Right atrium auricular region (tissue), 2 donors: ENCODE results near the gene FAM32A. TPM values are rescaled to one million over a fixed set of nuclear protein-coding genes. Genes with fewer than 3 reads are reported as not detected.

Source experiments
- DNase-seq: peaks from one replicate; pipeline ENCODE4 v3.0.0-alpha.2; 2019; ENCODE audit warnings: low spot score
- H3K27ac ChIP-seq, 2 donors: fragments of 200-600 bp; sonication (generic); 1 replicate in 1 of 2; 2 replicates in 1 of 2; pipeline ENCODE4 v1.5.1; 2016 to 2019
- H3K27me3 ChIP-seq, 2 donors: fragments of 200-600 bp; sonication (generic); one replicate each; pipeline versions ENCODE4 v1.5.1 to v1.6.0; 2017 to 2019
- H3K36me3 ChIP-seq: fragments of 200-600 bp; sonication (generic); one replicate; pipeline ENCODE4 v1.5.1; 2016
- H3K4me1 ChIP-seq, 2 donors: fragments of 200-600 bp; sonication (generic); one replicate each; pipeline versions ENCODE4 v1.5.1 to v1.6.0; 2017 to 2019
- H3K4me3 ChIP-seq, 2 donors: fragments of 200-600 bp; sonication (generic); 1 replicate in 1 of 2; 2 replicates in 1 of 2; pipeline ENCODE4 v1.5.1; 2017 to 2019; ENCODE audit warnings: mild to moderate bottlenecking in 1 of 2, moderate library complexity in 1 of 2
- H3K9me3 ChIP-seq, 2 donors: fragments of 200-600 bp; sonication (generic); one replicate each; pipeline ENCODE4 v1.5.1; 2019
- total RNA-seq, 2 donors: library from RNA; depleted of rRNA; stranded (reverse); fragments of >200 nt; gene quantifications; one replicate each; pipeline ENCODE4 v1.1.0, GENCODE V29; 2016
- TF ChIP-seq, protein P1 (sequence below), 2 donors: fragments of 200-600 bp; sonication (generic); IDR thresholded peaks; one replicate each; pipeline ENCODE4 v1.5.1; 2019; ENCODE audit warnings: antibody characterized with exemption in 2 of 2

FAM32A gene
- total RNA-seq, 2 donors from 2014 or later: 56.8 to 61.7 TPM

DNA sequence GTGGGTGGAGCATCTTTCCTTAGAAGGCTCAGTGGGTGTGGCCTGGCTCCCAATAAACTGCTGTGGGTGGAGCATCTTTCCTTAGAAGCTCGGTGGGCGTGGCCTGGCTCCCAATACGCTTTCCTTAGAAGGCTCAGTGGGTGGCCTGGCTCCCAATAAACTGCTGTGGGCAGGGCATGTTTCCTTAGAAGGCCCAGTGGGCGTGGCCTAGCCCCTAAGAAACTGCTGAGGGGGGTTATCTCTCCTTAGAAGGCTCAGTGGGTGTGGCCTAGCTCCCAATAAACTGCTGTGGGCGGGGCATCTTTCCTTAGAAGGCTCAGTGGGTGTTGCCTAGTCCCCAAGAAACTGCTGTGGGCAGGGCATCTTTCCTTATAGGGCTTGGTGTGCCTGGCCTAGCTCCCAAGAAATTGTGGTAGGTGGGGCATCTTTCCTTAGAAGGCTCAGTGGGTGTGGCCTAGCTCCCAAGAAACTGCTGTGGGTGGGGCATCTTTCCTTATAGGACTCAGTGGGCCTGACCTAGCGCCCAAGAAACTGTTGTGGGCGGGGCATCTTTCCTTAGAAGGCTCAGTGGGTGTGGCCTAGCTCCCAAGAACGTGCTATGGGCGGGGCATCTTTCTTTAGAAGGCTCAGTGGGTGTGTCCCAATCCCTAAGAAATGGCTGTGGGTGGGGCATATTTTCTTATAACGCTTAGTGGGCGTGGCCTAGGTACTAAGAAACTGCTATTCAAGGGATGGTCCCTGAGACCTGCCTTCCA is 31.5 kb upstream of the FAM32A start:
- no peaks in the 10 kb centered on the region for H3K4me1 ChIP-seq
- TF ChIP-seq, protein P1, sequence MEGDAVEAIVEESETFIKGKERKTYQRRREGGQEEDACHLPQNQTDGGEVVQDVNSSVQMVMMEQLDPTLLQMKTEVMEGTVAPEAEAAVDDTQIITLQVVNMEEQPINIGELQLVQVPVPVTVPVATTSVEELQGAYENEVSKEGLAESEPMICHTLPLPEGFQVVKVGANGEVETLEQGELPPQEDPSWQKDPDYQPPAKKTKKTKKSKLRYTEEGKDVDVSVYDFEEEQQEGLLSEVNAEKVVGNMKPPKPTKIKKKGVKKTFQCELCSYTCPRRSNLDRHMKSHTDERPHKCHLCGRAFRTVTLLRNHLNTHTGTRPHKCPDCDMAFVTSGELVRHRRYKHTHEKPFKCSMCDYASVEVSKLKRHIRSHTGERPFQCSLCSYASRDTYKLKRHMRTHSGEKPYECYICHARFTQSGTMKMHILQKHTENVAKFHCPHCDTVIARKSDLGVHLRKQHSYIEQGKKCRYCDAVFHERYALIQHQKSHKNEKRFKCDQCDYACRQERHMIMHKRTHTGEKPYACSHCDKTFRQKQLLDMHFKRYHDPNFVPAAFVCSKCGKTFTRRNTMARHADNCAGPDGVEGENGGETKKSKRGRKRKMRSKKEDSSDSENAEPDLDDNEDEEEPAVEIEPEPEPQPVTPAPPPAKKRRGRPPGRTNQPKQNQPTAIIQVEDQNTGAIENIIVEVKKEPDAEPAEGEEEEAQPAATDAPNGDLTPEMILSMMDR (IDR thresholded peaks at IDR 0.05): no peak

DNA sequence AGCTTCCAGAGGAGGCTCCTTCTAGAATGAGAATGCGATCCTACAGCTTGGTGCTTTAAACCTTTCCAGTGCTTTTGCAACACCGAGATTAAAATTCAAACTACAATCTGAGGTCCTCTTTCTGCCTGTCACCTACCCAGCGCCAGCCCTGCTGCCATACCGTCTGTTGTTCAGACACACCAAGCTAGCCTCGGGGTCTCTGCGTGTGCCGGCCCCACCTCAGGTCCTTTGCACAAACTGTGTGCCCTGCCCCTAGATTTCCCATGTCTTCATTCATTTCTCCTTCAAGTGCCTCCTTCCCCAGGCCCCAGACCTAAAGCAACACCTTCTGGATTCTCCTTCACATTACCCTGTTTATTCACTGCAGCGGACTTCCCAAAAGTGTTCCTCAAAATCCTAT is 30.7 kb upstream of the FAM32A start:
- Histone ChIP-seq H3K4me1 (no peaks in the 10 kb centered on the region), H3K4me3 (no peak overlapping the region), H3K27me3 (no peaks in the 10 kb centered on the region), H3K36me3 (no peaks in the 10 kb centered on the region), H3K9me3 (no peaks in the 10 kb centered on the region), H3K27ac (no peak overlapping the region)
- no peak for DNase-seq
- TF ChIP-seq, protein P1 (IDR thresholded peaks at IDR 0.05): no peak

More for the DNA sequence above, 31.5 kb upstream of the FAM32A start:
- no peak for DNase-seq
- Histone ChIP-seq H3K27me3 (no peaks in the 10 kb centered on the region), H3K4me3 (no peak overlapping the region), H3K27ac (no peak overlapping the region), H3K36me3 (no peaks in the 10 kb centered on the region), H3K9me3 (no peaks in the 10 kb centered on the region)

DNA sequence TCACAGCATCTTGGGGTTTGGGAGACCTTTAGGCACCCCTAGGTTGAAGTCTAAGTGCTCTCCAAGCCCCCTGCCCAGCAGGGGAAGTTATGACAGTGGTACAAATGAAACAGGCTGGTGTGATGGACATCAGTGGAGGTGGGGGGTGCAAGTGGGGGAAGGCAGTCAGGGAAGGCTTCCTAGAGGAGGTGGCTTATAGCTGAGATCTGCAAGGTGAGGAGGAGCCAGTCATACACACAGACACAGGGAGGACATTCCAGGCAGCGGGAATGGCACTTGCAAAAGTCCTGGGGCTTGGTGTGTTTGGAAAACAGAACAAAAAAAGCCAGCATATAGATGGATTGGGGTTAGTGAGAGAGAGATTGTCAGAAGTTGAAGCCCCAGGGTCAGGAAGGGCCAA is 30.1 kb upstream of the FAM32A start:
- TF ChIP-seq, protein P1 (IDR thresholded peaks at IDR 0.05): no peak
- H3K27me3 ChIP-seq: no peaks in the 10 kb centered on the region
- no peak overlapping the region for H3K27ac ChIP-seq
- no peaks in the 10 kb centered on the region for H3K36me3 ChIP-seq
- H3K4me3 ChIP-seq: no peak overlapping the region
- DNase-seq: no peak
- H3K9me3 ChIP-seq: no peaks in the 10 kb centered on the region
- no peaks in the 10 kb centered on the region for H3K4me1 ChIP-seq

DNA sequence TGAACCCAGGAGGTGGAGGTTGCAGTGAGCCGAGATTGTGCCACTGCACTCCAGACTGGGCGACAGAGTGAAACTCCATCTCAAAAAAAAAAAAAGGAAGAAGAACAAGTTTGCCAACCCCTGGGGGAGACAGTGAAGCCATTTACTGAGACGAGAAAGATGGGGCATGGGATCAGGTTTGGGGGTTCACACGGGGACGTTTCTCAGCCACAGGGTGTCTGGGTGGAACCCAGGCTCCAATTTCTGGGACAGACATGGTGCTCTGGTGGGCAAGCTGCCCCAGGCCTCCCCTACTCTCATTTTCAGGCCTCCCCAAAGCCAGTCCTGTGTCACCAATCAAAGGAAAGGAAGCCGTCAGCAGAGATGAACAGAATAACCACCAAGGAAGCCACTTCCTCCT is 28.3 kb upstream of the FAM32A start:
- H3K27me3 ChIP-seq: no peaks in the 10 kb centered on the region
- no peaks in the 10 kb centered on the region for H3K4me1 ChIP-seq
- DNase-seq: no peak
- no peak overlapping the region for H3K4me3 ChIP-seq
- H3K36me3 ChIP-seq: no peaks in the 10 kb centered on the region
- TF ChIP-seq, protein P1 (IDR thresholded peaks at IDR 0.05): no peak
- no peaks in the 10 kb centered on the region for H3K9me3 ChIP-seq
- no peak overlapping the region for H3K27ac ChIP-seq

DNA sequence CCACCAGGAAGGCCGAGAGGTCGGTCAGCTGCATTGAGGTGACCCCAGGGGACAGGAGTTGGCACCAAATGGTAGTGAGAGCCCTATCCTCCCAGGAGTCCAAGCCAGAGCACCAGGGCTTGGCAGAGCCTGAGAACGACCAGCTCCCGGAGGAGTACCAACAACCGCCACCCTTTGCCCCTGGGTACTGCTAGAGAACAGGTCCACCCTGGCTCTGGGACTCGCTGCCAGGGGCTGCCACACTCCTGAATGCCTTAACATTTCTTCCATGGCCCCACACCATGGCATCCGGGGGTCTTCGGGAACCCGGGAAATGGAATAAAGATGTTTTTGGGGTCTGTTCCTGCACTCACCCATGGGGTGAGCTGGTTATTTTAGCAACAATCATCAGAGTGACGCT is 27.6 kb upstream of the FAM32A start:
- Histone ChIP-seq H3K4me3 (no peak overlapping the region), H3K27ac (no peak overlapping the region), H3K27me3 (no peaks in the 10 kb centered on the region), H3K4me1 (no peaks in the 10 kb centered on the region), H3K36me3 (no peaks in the 10 kb centered on the region), H3K9me3 (no peaks in the 10 kb centered on the region)
- TF ChIP-seq, protein P1 (IDR thresholded peaks at IDR 0.05): no peak
- no peak for DNase-seq

DNA sequence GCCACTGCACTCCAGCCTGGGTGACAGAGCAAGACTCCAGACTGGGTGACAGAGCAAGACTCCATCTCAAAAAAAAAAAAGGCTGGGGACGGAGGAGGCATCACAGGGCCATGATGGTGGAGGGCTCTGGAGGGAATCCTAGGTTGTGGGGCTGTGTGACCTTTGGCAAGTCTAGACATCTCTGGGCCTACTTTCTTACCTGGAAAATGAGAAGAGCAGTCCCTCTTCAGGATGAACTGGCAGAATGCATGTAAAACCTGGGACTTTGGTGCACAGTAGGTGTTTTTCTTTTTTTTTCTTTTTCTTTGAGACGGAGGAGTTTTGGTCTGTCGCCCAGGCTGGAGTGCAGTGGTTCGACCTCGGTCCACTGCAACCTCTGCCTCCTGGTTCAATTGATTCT is 25.6 kb upstream of the FAM32A start:
- Histone ChIP-seq H3K9me3 (no peaks in the 10 kb centered on the region), H3K27ac (no peak overlapping the region), H3K4me3 (no peak overlapping the region), H3K4me1 (no peaks in the 10 kb centered on the region), H3K36me3 (no peaks in the 10 kb centered on the region), H3K27me3 (no peaks in the 10 kb centered on the region)
- TF ChIP-seq, protein P1 (IDR thresholded peaks at IDR 0.05): no peak
- no peak for DNase-seq
